NT2/D1 (cell line): Measurements from ENCODE around the gene RNU6-7.

Experiments used
- SUZ12 ChIP-seq: IDR thresholded peaks from 2 replicates; pipeline ENCODE4 v1.6.1; 2011; ENCODE audit not compliant: insufficient read length, insufficient read depth; ENCODE audit errors: extremely low read depth
- YY1 ChIP-seq: IDR thresholded peaks from 2 replicates; pipeline ENCODE4 v1.6.1; 2011; ENCODE audit not compliant: insufficient read length, insufficient read depth

DNA sequence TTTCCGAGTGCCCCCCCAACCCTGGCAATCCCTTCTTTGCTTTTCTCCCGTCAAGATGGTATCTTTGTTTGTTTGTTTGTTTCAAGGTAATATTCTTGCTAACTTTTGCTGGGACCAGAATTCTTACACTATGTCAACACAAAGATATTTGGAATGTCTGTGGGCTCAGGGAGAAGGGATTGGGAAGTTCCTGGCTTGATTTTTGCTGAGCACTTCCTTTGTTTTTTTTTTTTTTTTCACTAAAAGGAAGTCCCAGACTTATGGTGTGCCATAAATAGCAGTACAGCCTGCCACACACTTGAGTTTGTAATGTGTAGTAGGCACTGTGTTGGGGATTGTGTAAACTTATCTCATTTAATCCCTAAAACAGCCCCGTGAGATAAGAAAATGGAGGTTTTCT, 11.2 kb upstream of the RNU6-7 start:
- TF ChIP-seq YY1 (no peak), SUZ12 (no peak)
